GM23248 (cell line): Measurements from ENCODE around the gene MYO18B. TPM values are rescaled to one million over a fixed set of nuclear protein-coding genes. Genes with fewer than 3 reads are reported as not detected.

Source experiments
- DNase-seq: peaks from one replicate; pipeline ENCODE4 v3.0.0-alpha.2; 2015
- H2AFZ ChIP-seq: fragments of 200-600 bp; sonication (generic); 2 replicates; pipeline ENCODE4 v1.6.1; 2016; ENCODE audit warnings: antibody characterized with exemption
- H3F3A ChIP-seq: fragments of 200-600 bp; sonication (generic); 2 replicates; pipeline ENCODE4 v1.6.1; 2016; ENCODE audit warnings: mild to moderate bottlenecking, antibody characterized with exemption, mixed run types; ENCODE audit not compliant: insufficient read depth
- H3K27ac ChIP-seq: fragments of 200-600 bp; sonication (generic); 2 replicates; pipeline ENCODE4 v1.5.1; 2016; ENCODE audit warnings: mild to moderate bottlenecking
- H3K27me3 ChIP-seq: fragments of 200-600 bp; sonication (generic); replicated peaks from 2 replicates; pipeline ENCODE4 v1.6.1; 2016; ENCODE audit warnings: mild to moderate bottlenecking; ENCODE audit not compliant: insufficient read depth
- H3K36me3 ChIP-seq: fragments of 200-600 bp; sonication (generic); 2 replicates; pipeline ENCODE4 v1.6.1; 2016; ENCODE audit warnings: low read depth, mild to moderate bottlenecking
- H3K4me1 ChIP-seq: fragments of 200-600 bp; sonication (generic); 2 replicates; pipeline ENCODE4 v1.6.1; 2016; ENCODE audit warnings: mild to moderate bottlenecking; ENCODE audit not compliant: insufficient read depth
- H3K4me2 ChIP-seq: fragments of 200-600 bp; sonication (generic); one replicate; pipeline ENCODE4 v1.6.1; 2016; ENCODE audit warnings: mild to moderate bottlenecking; ENCODE audit not compliant: unreplicated experiment
- H3K4me3 ChIP-seq: fragments of 200-600 bp; sonication (generic); 2 replicates; pipeline ENCODE4 v1.5.1; 2016; ENCODE audit warnings: mild to moderate bottlenecking
- H3K79me2 ChIP-seq: fragments of 200-600 bp; sonication (generic); 2 replicates; pipeline ENCODE4 v1.6.1; 2016; ENCODE audit warnings: mild to moderate bottlenecking; ENCODE audit not compliant: insufficient read depth
- H3K9ac ChIP-seq: fragments of 200-600 bp; sonication (generic); 2 replicates; pipeline ENCODE4 v1.6.1; 2016; ENCODE audit warnings: mild to moderate bottlenecking
- H3K9me2 ChIP-seq: fragments of 200-600 bp; sonication (generic); 2 replicates; pipeline ENCODE4 v1.6.1; 2016; ENCODE audit warnings: mixed run types, mild to moderate bottlenecking, moderate library complexity; ENCODE audit not compliant: insufficient read depth
- H3K9me3 ChIP-seq: fragments of 200-600 bp; sonication (generic); one replicate; pipeline ENCODE4 v1.6.1; 2017; ENCODE audit warnings: low read depth
- H4K20me1 ChIP-seq: fragments of 200-600 bp; sonication (generic); 2 replicates; pipeline ENCODE4 v1.6.0; 2016; ENCODE audit not compliant: insufficient read depth
- EZH2 ChIP-seq: fragments of 200-600 bp; sonication (generic); IDR thresholded peaks from 2 replicates; pipeline ENCODE4 v1.6.1; 2018; ENCODE audit warnings: antibody characterized with exemption, mild to moderate bottlenecking; ENCODE audit not compliant: insufficient read depth, poor library complexity, severe bottlenecking
- EZH2phosphoT487 ChIP-seq: fragments of 200-600 bp; sonication (generic); IDR thresholded peaks from 2 replicates; pipeline ENCODE4 v1.6.1; 2018; ENCODE audit warnings: antibody characterized with exemption, moderate library complexity, mild to moderate bottlenecking, low read depth; ENCODE audit not compliant: insufficient read depth
- WGBS, 2 experiments: methylation state at CpG; one replicate each; pipeline ENCODE4 v1.1.6; 2015 to 2017; ENCODE audit warnings: low lambda C conversion rate in 2 of 2, low coverage in 1 of 2; ENCODE audit errors: missing lambda C conversion rate in 2 of 2; 5-methylcytosine and 5-hydroxymethylcytosine counted together
- in situ Hi-C: fragments of 300-500 bp; cut with MboI; formaldehyde crosslinking; loops from 2 replicates; pipeline ENCODE4 v1.15.0; 2020
- polyA plus RNA-seq: library from polyadenylated mRNA; unstranded; fragments of >200 nt; fragmentation: Nextera tagmentation; extraction: Ambion mirVana; gene quantifications from 2 replicates; pipeline ENCODE4 v1.2.1, GENCODE V29; 2016
- total RNA-seq: library from RNA; depleted of rRNA; stranded (reverse); fragments of >200 nt; shearing (Covaris generic); gene quantifications from 2 replicates; pipeline ENCODE4 v1.2.3, GENCODE V29; 2014

MYO18B gene
- total and polyA plus RNA-seq, 2 experiments from 2014 or later = not detected

- Histone ChIP-seq H4K20me1 (no peaks in the 10 kb centered on the region), H3K9ac (no peak overlapping the region), H3K9me2 (no peaks in the 10 kb centered on the region), H3K4me3 (no peak overlapping the region), H3K9me3 (no peaks in the 10 kb centered on the region), H3K27me3 (no peaks in the 10 kb centered on the region), H3F3A (no peaks in the 10 kb centered on the region), H3K27ac (no peak overlapping the region), H3K4me1 (no peaks in the 10 kb centered on the region), H3K4me2 (no peak overlapping the region), H3K79me2 (no peaks in the 10 kb centered on the region), H3K36me3 (no peaks in the 10 kb centered on the region), H2AFZ (no peak overlapping the region)
- in situ Hi-C loops = no loop called here
- whole genome bisulfite sequencing, 2 experiments = 13 to 18% methylated on average over 6 of the region's 6 CpGs
- DNase-seq = no peak
- no peak for TF ChIP-seq EZH2
- no peak for TF ChIP-seq EZH2phosphoT487
Measured at GRCh38 chr22:26025626-26026025, 283.6 kb downstream of the MYO18B start.

GRCh38 chr22:26027341-26027740 lies 285.4 kb downstream of the MYO18B start:
- Histone ChIP-seq H3K4me2 (no peak overlapping the region), H4K20me1 (no peaks in the 10 kb centered on the region), H3K27ac (no peak overlapping the region), H3K36me3 (no peaks in the 10 kb centered on the region), H3K9ac (no peak overlapping the region), H3K9me3 (no peaks in the 10 kb centered on the region), H3F3A (no peaks in the 10 kb centered on the region), H3K9me2 (no peaks in the 10 kb centered on the region), H3K4me3 (no peak overlapping the region), H3K79me2 (no peaks in the 10 kb centered on the region), H3K4me1 (no peaks in the 10 kb centered on the region), H2AFZ (no peak overlapping the region), H3K27me3 (no peaks in the 10 kb centered on the region)
- DNase-seq = no peak
- TF ChIP-seq EZH2phosphoT487 (no peak), EZH2 (no peak)
- 65 to 70% methylated on average over 23 of the region's 23 CpGs for WGBS, 2 experiments
- in situ Hi-C loops = no loop called here

GRCh38 chr22:26031641-26032040 lies 289.7 kb downstream of the MYO18B start:
- TF ChIP-seq EZH2 = no peak
- no peak for TF ChIP-seq EZH2phosphoT487
- Histone ChIP-seq H3K4me1 (no peaks in the 10 kb centered on the region), H3K9me2 (no peaks in the 10 kb centered on the region), H3K27ac (no peak overlapping the region), H3K4me3 (no peak overlapping the region), H3K27me3 (no peaks in the 10 kb centered on the region), H3K9me3 (no peaks in the 10 kb centered on the region), H3K79me2 (no peaks in the 10 kb centered on the region), H3K36me3 (no peaks in the 10 kb centered on the region), H4K20me1 (no peaks in the 10 kb centered on the region), H3K9ac (no peak overlapping the region), H3F3A (no peaks in the 10 kb centered on the region), H3K4me2 (no peak overlapping the region), H2AFZ (no peak overlapping the region)
- no peak for DNase-seq
- 17 to 23% methylated on average over 6 of the region's 6 CpGs for WGBS, 2 experiments
- in situ Hi-C loops = no loop called here

GRCh38 chr22:26033071-26033470 lies 291.1 kb downstream of the MYO18B start:
- H3K4me1 ChIP-seq = no peaks in the 10 kb centered on the region
- in situ Hi-C loops = no loop called here
- H3K9me2 ChIP-seq = no peaks in the 10 kb centered on the region
- H2AFZ ChIP-seq = no peak overlapping the region
- H3K27me3 ChIP-seq = no peaks in the 10 kb centered on the region
- H3K27ac ChIP-seq = no peak overlapping the region
- no peaks in the 10 kb centered on the region for H3K79me2 ChIP-seq
- H4K20me1 ChIP-seq = no peaks in the 10 kb centered on the region
- H3K9ac ChIP-seq = no peak overlapping the region
- DNase-seq = no peak
- no peak overlapping the region for H3K4me3 ChIP-seq
- no peaks in the 10 kb centered on the region for H3F3A ChIP-seq
- no peak for TF ChIP-seq EZH2
- TF ChIP-seq EZH2phosphoT487 = no peak
- H3K36me3 ChIP-seq = no peaks in the 10 kb centered on the region
- H3K4me2 ChIP-seq = no peak overlapping the region
- 29 to 32% methylated on average over 7 of the region's 7 CpGs for WGBS, 2 experiments
- H3K9me3 ChIP-seq = no peaks in the 10 kb centered on the region

GRCh38 chr22:26033586-26033985 lies 291.6 kb downstream of the MYO18B start:
- H3K9me2 ChIP-seq = no peaks in the 10 kb centered on the region
- H3K4me1 ChIP-seq = no peaks in the 10 kb centered on the region
- H3K27me3 ChIP-seq = no peaks in the 10 kb centered on the region
- no peaks in the 10 kb centered on the region for H3F3A ChIP-seq
- in situ Hi-C loops = no loop called here
- no peak overlapping the region for H3K4me3 ChIP-seq
- no peak overlapping the region for H2AFZ ChIP-seq
- no peaks in the 10 kb centered on the region for H3K9me3 ChIP-seq
- H3K4me2 ChIP-seq = no peak overlapping the region
- TF ChIP-seq EZH2 = no peak
- no peak for TF ChIP-seq EZH2phosphoT487
- no peaks in the 10 kb centered on the region for H3K79me2 ChIP-seq
- no peaks in the 10 kb centered on the region for H4K20me1 ChIP-seq
- no peak for DNase-seq
- H3K36me3 ChIP-seq = no peaks in the 10 kb centered on the region
- H3K9ac ChIP-seq = no peak overlapping the region
- no peak overlapping the region for H3K27ac ChIP-seq
